ENCODE data around the gene MED8.

DNA sequence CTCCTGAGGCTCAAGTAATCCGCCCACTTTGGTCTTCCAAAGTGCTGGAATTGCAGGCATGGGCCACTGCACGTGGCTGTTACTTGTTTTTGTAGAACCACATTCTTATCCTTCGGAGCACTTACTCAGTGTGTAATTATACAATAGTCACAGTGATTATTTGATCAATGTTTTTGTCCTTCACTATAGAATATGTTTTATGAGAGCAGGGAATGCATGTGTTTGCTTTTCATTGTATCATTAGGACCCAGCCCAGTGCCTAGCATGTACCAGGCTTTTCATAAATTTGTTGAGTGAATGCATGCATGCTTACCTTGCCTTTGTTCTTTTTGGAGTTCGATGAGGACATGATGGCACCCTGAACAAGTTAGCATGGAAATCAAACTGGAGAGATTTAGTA, 5.9 kb upstream of the MED8 start:
- TF ChIP-seq POLR2A (IDR thresholded peaks at IDR 0.05; ENCODE audit: low read depth) = no peak
- TF ChIP-seq, protein P1, sequence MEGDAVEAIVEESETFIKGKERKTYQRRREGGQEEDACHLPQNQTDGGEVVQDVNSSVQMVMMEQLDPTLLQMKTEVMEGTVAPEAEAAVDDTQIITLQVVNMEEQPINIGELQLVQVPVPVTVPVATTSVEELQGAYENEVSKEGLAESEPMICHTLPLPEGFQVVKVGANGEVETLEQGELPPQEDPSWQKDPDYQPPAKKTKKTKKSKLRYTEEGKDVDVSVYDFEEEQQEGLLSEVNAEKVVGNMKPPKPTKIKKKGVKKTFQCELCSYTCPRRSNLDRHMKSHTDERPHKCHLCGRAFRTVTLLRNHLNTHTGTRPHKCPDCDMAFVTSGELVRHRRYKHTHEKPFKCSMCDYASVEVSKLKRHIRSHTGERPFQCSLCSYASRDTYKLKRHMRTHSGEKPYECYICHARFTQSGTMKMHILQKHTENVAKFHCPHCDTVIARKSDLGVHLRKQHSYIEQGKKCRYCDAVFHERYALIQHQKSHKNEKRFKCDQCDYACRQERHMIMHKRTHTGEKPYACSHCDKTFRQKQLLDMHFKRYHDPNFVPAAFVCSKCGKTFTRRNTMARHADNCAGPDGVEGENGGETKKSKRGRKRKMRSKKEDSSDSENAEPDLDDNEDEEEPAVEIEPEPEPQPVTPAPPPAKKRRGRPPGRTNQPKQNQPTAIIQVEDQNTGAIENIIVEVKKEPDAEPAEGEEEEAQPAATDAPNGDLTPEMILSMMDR (IDR thresholded peaks at IDR 0.05) = no peak
- TF ChIP-seq POLR2AphosphoS5 (IDR thresholded peaks at IDR 0.05) = no peak
- TF ChIP-seq EP300 (IDR thresholded peaks at IDR 0.05) = no peak
